ENCODE results near the gene ORMDL3. TPM values are rescaled to one million over a fixed set of nuclear protein-coding genes. Genes with fewer than 3 reads are reported as not detected.

Gene ORMDL3
- total RNA-seq, 1 experiment from 2014 or later: 55.1 TPM

- ChIA-PET POLR2A (interaction anchor here (0.6 kb wide), 1 partner anchor 285 kb away, joined by 11 read pairs; no protein-coding TSS in a partner anchor), CTCF (interaction anchor here (0.7 kb wide), 1 partner anchor 18 kb away, joined by 4 read pairs; no protein-coding TSS in a partner anchor)
- DNase-seq (ENCODE audit: low read depth, low spot score): no peak
- Histone ChIP-seq H3K4me3 (ENCODE audit: low read depth in 2 of 2, low read length in 2 of 2) (no peak overlapping the region), H3K36me3 (ENCODE audit: control insufficient read depth, insufficient read depth, low read length) (no peaks in the 10 kb centered on the region), H3K27me3 (ENCODE audit: control insufficient read depth, insufficient read depth, low read length) (no peaks in the 10 kb centered on the region), H3K27ac (ENCODE audit: low read length) (no peak overlapping the region), H3K4me1 (ENCODE audit: control insufficient read depth, insufficient read depth, low read length) (no peaks in the 10 kb centered on the region), H3K9me3 (ENCODE audit: control insufficient read depth, insufficient read depth, low read depth, low read length) (no peaks in the 10 kb centered on the region)
- TF ChIP-seq SIN3A (IDR thresholded peaks at IDR 0.05; ENCODE audit: borderline replicate concordance, insufficient read depth, low read depth, low read length) (no peak), TCF7L2 (IDR thresholded peaks at IDR 0.05; ENCODE audit: low read depth, low read length) (no peak), CTCF (IDR thresholded peaks at IDR 0.05) (no peak), REST (IDR thresholded peaks at IDR 0.05; ENCODE audit: insufficient read depth in 1 of 2, low read depth in 2 of 2, low read length in 1 of 2) (no peak), POLR2AphosphoS5 (IDR thresholded peaks at IDR 0.05; ENCODE audit: low read depth, low read length) (no peak)
- no peak for ATAC-seq
- intact Hi-C loops (cut with micrococcal nuclease; ENCODE audit: unreplicated experiment): no loop called here
- BruUV-seq (replicated peaks): no TSS peak
- in situ Hi-C loops (cut with HindIII; ENCODE audit: low pct_unique_long_range_greater_than_20kb, low sequenced_read_pairs): no loop called here
Measured at GRCh38 chr17:39965017-39965699, 37.8 kb upstream of the ORMDL3 start.

GRCh38 chr17:39963829-39964228 lies 36.4 kb upstream of the ORMDL3 start:
- POLR2A ChIA-PET: no interaction called here
- no peak for ATAC-seq
- CTCF ChIA-PET: interaction anchor here (0.7 kb wide), 1 partner anchor 14 kb away, joined by 3 read pairs; no protein-coding TSS in a partner anchor

More at GRCh38 chr17:39963829-39964228, 36.4 kb upstream of the ORMDL3 start:
- DNase-seq (ENCODE audit: low read depth, low spot score): no peak
- no TSS peak for BruUV-seq (replicated peaks)
- intact Hi-C loops (cut with micrococcal nuclease; ENCODE audit: unreplicated experiment): no loop called here
- H3K36me3 ChIP-seq (ENCODE audit: control insufficient read depth, insufficient read depth, low read length): no peaks in the 10 kb centered on the region
- no peak overlapping the region for H3K27ac ChIP-seq (ENCODE audit: low read length)
- no peaks in the 10 kb centered on the region for H3K27me3 ChIP-seq (ENCODE audit: control insufficient read depth, insufficient read depth, low read length)
- no peaks in the 10 kb centered on the region for H3K4me1 ChIP-seq (ENCODE audit: control insufficient read depth, insufficient read depth, low read length)
- no peak for TF ChIP-seq POLR2AphosphoS5 (IDR thresholded peaks at IDR 0.05; ENCODE audit: low read depth, low read length)
- no peak for TF ChIP-seq TCF7L2 (IDR thresholded peaks at IDR 0.05; ENCODE audit: low read depth, low read length)
- no peak for TF ChIP-seq SIN3A (IDR thresholded peaks at IDR 0.05; ENCODE audit: borderline replicate concordance, insufficient read depth, low read depth, low read length)
- in situ Hi-C loops (cut with HindIII; ENCODE audit: low pct_unique_long_range_greater_than_20kb, low sequenced_read_pairs): no loop called here
- no peak overlapping the region for H3K4me3 ChIP-seq (ENCODE audit: low read depth in 2 of 2, low read length in 2 of 2)
- no peaks in the 10 kb centered on the region for H3K9me3 ChIP-seq (ENCODE audit: control insufficient read depth, insufficient read depth, low read depth, low read length)
